HepG2 (cell line): ENCODE data around the gene ZBTB18. TPM values are rescaled to one million over a fixed set of nuclear protein-coding genes. Genes with fewer than 3 reads are reported as not detected.
A peak's percentile ranks its signal among the peaks of the same experiment; 100 is the strongest.

Experiments used
- GABPA ChIP-seq, 2 experiments: IDR thresholded peaks; 2 replicates each; pipeline ENCODE4 v1.6.1; 2011 to 2016; ENCODE audit warnings: low read depth in 2 of 2, low read length in 1 of 2, missing biosample characterization in 1 of 2, missing genetic modification characterization in 1 of 2
- GMEB1 ChIP-seq: sonication (generic); formaldehyde crosslinking; IDR thresholded peaks from 2 replicates; pipeline ENCODE4 v1.5.1; 2020; ENCODE audit warnings: missing genetic modification reagents, mild to moderate bottlenecking, borderline replicate concordance
- HNRNPK ChIP-seq: fragments of 200-400 bp; formaldehyde crosslinking; IDR thresholded peaks from 2 replicates; pipeline ENCODE4 v1.6.1; 2018; ENCODE audit warnings: low read length, low read depth, moderate library complexity, mild to moderate bottlenecking; ENCODE audit not compliant: poor library complexity, severe bottlenecking
- MAF1 ChIP-seq: sonication (generic); formaldehyde crosslinking; IDR thresholded peaks from 2 replicates; pipeline ENCODE4 v1.5.0; 2020; ENCODE audit warnings: missing genetic modification reagents, borderline replicate concordance
- MLLT10 ChIP-seq: sonication (generic); formaldehyde crosslinking; IDR thresholded peaks from 2 replicates; pipeline ENCODE4 v1.4.0; 2020; ENCODE audit warnings: missing genetic modification reagents
- POGZ ChIP-seq: sonication (generic); formaldehyde crosslinking; IDR thresholded peaks from 2 replicates; pipeline ENCODE4 v1.4.0; 2020; ENCODE audit warnings: mild to moderate bottlenecking, missing genetic modification reagents
- STAT5B ChIP-seq: sonication (generic); formaldehyde crosslinking; IDR thresholded peaks from 2 replicates; pipeline ENCODE4 v1.4.0; 2020; ENCODE audit warnings: missing genetic modification reagents
- TAF15 ChIP-seq: fragments of 200-400 bp; formaldehyde crosslinking; IDR thresholded peaks from one replicate; pipeline ENCODE4 v1.6.1; 2018; ENCODE audit warnings: mild to moderate bottlenecking, low read depth, low read length; ENCODE audit not compliant: poor library complexity, severe bottlenecking
- ZNF30 ChIP-seq: sonication (generic); formaldehyde crosslinking; IDR thresholded peaks from 2 replicates; pipeline ENCODE4 v1.5.0; 2020; ENCODE audit warnings: mild to moderate bottlenecking, missing genetic modification reagents
- ZNF354B ChIP-seq: sonication (generic); formaldehyde crosslinking; IDR thresholded peaks from 2 replicates; pipeline ENCODE4 v1.8.0; 2022; ENCODE audit warnings: mild to moderate bottlenecking, missing genetic modification reagents
- ZNF552 ChIP-seq: sonication (generic); formaldehyde crosslinking; IDR thresholded peaks from 2 replicates; pipeline ENCODE4 v1.9.0; 2022; ENCODE audit warnings: missing genetic modification reagents, mild to moderate bottlenecking, borderline replicate concordance
- ZNF746 ChIP-seq: sonication (generic); formaldehyde crosslinking; IDR thresholded peaks from 2 replicates; pipeline ENCODE4 v1.8.0; 2022; ENCODE audit warnings: mild to moderate bottlenecking, missing genetic modification reagents
- ZNF747 ChIP-seq: sonication (generic); formaldehyde crosslinking; IDR thresholded peaks from 2 replicates; pipeline ENCODE4 v1.8.1; 2023; ENCODE audit warnings: missing genetic modification reagents, mild to moderate bottlenecking, borderline replicate concordance
- polyA plus RNA-seq, 8 experiments: library from polyadenylated mRNA; depleted of rRNA in 3 of 8; stranded (reverse) in 7 of 8; unstranded in 1 of 8; fragments of >200 nt; fragmentation: Illumina TruSeq in 4 of 8; extraction: Trizol in 4 of 8; gene quantifications; 2 replicates each; pipeline versions ENCODE4 v1.2.1 to v1.2.3, GENCODE V29; 2011 to 2016; ENCODE audit warnings: low read depth in 4 of 8, missing spikeins in 1 of 8, mixed read lengths in 1 of 8; ENCODE audit not compliant: insufficient read depth in 1 of 8
- total RNA-seq, 5 experiments: library from RNA; depleted of rRNA; stranded (reverse); fragments of >200 nt; fragmentation: Illumina TruSeq; extraction: Trizol; gene quantifications; 2 replicates each; pipeline ENCODE4 v1.2.3, GENCODE V29; 2016; ENCODE audit warnings: low read depth in 1 of 5
- TF ChIP-seq, protein P1 (sequence below), 2 experiments: sonication (generic) in 1 of 2; formaldehyde crosslinking in 1 of 2; IDR thresholded peaks; 2 replicates each; pipeline versions ENCODE4 v1.4.0 to v1.6.1; 2018 to 2020; ENCODE audit warnings: missing genetic modification reagents in 2 of 2, borderline replicate concordance in 1 of 2, low read depth in 1 of 2, mild to moderate bottlenecking in 1 of 2, missing biosample characterization in 1 of 2
- TF ChIP-seq, protein P2 (sequence below): sonication (generic); IDR thresholded peaks from 2 replicates; pipeline ENCODE4 v1.6.1; 2016; ENCODE audit warnings: low read depth, borderline replicate concordance
- TF ChIP-seq, protein P3 (sequence below): sonication (generic); formaldehyde crosslinking; conservative IDR thresholded peaks from 2 replicates; pipeline ENCODE4 v1.4.0; 2020; ENCODE audit warnings: missing genetic modification reagents
- TF ChIP-seq, protein P4 (sequence below): IDR thresholded peaks from 2 replicates; pipeline ENCODE4 v1.6.1; 2016
- TF ChIP-seq, protein P5 (sequence below): sonication (generic); formaldehyde crosslinking; IDR thresholded peaks from 2 replicates; pipeline ENCODE4 v1.5.1; 2020; ENCODE audit warnings: mild to moderate bottlenecking, moderate library complexity, missing genetic modification reagents

Gene ZBTB18
- total and polyA plus RNA-seq, 2 of the 13 experiments (the other 11 are each of a cell fraction or from before 2014, with no cell fraction given) = 3.1 to 4.3 TPM

DNA sequence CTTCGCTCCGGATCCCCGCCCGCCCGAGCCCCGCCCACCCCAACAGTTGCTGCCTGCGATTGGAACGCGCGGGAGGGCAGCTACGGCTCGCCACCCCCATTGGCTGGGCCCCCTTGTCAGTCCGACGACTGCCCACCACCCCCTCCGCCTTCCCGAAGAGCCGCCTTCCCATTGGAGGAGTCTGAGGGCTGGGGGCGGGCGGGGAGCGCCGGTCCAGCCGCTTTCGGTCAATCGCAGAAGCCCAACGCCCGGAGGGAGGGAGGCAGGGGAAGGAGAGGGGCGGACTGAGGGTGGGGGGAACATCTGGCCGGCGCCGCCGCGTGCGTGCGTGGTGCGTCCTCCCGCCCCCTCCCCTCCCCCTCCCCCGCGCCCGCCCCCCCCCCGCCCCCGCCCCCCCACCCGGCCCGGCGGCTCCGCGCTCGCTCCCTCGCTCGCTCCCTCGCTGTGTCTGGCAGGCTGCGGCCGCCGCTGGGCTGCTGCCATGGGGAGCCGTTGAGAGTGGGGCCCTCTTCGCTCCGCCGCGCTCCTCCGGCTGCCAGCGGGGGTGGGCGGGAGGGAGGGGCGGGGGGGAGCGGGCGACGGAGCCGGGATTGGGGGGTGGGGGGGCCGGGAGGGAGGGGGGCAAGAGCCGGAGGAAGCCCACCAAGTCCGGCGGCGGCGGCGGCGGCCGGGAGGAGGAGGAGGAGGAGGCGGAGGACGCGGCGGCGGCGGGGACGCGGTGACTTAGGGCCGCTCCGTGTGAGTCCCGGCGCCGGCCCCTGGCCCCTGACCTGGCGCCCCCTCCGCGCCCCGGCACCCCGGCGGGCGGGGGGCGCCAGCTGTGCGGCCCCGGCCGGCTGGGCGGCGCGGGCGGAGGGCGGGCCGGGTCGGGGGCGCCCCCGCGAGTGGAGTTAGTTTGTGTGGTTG is 2.6 kb upstream of the ZBTB18 start (continued):
- TF ChIP-seq, protein P1, sequence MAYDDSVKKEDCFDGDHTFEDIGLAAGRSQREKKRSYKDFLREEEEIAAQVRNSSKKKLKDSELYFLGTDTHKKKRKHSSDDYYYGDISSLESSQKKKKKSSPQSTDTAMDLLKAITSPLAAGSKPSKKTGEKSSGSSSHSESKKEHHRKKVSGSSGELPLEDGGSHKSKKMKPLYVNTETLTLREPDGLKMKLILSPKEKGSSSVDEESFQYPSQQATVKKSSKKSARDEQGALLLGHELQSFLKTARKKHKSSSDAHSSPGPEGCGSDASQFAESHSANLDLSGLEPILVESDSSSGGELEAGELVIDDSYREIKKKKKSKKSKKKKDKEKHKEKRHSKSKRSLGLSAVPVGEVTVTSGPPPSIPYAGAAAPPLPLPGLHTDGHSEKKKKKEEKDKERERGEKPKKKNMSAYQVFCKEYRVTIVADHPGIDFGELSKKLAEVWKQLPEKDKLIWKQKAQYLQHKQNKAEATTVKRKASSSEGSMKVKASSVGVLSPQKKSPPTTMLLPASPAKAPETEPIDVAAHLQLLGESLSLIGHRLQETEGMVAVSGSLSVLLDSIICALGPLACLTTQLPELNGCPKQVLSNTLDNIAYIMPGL (CRISPR knock-in tag; IDR thresholded peaks at IDR 0.05; ENCODE audit: borderline replicate concordance in 1 of 2, low read depth in 1 of 2) = 0 out of 4 replicates have a peak, but pooled peaks of 1 of the 2 experiments have one; percentile 10
- TF ChIP-seq POGZ (0 out of 2 replicates have a peak, but pooled peaks have one; percentile 37), GABPA (IDR thresholded peaks at IDR 0.05; ENCODE audit: low read depth, low read length) (peak; percentile 45), GABPA (CRISPR knock-in tag; IDR thresholded peaks at IDR 0.05; ENCODE audit: low read depth) (no peak), ZNF746 (CRISPR knock-in tag) (0 out of 2 replicates have a peak, but pooled peaks have one; percentile 62), GMEB1 (CRISPR knock-in tag) (peak; percentile 80), ZNF354B (CRISPR knock-in tag) (no peak), ZNF30 (CRISPR knock-in tag) (no peak), TAF15 (no peak), STAT5B (no peak), MLLT10 (CRISPR knock-in tag) (no peak), ZNF552 (CRISPR knock-in tag) (no peak), HNRNPK (peak; percentile 95), ZNF747 (0 out of 2 replicates have a peak, but pooled peaks have one; percentile 2), MAF1 (CRISPR knock-in tag) (no peak)
- TF ChIP-seq, protein P2, sequence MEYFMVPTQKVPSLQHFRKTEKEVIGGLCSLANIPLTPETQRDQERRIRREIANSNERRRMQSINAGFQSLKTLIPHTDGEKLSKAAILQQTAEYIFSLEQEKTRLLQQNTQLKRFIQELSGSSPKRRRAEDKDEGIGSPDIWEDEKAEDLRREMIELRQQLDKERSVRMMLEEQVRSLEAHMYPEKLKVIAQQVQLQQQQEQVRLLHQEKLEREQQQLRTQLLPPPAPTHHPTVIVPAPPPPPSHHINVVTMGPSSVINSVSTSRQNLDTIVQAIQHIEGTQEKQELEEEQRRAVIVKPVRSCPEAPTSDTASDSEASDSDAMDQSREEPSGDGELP = peak; percentile 17; the same call in 1 of the 2 replicates
- TF ChIP-seq, protein P3, sequence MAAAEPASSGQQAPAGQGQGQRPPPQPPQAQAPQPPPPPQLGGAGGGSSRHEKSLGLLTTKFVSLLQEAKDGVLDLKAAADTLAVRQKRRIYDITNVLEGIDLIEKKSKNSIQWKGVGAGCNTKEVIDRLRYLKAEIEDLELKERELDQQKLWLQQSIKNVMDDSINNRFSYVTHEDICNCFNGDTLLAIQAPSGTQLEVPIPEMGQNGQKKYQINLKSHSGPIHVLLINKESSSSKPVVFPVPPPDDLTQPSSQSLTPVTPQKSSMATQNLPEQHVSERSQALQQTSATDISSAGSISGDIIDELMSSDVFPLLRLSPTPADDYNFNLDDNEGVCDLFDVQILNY = no peak
- TF ChIP-seq, protein P4, sequence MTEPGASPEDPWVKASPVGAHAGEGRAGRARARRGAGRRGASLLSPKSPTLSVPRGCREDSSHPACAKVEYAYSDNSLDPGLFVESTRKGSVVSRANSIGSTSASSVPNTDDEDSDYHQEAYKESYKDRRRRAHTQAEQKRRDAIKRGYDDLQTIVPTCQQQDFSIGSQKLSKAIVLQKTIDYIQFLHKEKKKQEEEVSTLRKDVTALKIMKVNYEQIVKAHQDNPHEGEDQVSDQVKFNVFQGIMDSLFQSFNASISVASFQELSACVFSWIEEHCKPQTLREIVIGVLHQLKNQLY = no peak
- TF ChIP-seq, protein P5, sequence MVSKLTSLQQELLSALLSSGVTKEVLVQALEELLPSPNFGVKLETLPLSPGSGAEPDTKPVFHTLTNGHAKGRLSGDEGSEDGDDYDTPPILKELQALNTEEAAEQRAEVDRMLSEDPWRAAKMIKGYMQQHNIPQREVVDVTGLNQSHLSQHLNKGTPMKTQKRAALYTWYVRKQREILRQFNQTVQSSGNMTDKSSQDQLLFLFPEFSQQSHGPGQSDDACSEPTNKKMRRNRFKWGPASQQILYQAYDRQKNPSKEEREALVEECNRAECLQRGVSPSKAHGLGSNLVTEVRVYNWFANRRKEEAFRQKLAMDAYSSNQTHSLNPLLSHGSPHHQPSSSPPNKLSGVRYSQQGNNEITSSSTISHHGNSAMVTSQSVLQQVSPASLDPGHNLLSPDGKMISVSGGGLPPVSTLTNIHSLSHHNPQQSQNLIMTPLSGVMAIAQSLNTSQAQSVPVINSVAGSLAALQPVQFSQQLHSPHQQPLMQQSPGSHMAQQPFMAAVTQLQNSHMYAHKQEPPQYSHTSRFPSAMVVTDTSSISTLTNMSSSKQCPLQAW (CRISPR knock-in tag) = no peak
